Keratinocyte (primary cell): ENCODE measurements around the gene EPAS1.

Experiments used
- EZH2 ChIP-seq: IDR thresholded peaks from one replicate; pipeline ENCODE4 v1.6.1; 2012; ENCODE audit warnings: inconsistent platforms, mild to moderate bottlenecking, low read length, moderate library complexity
- TF ChIP-seq, protein P1 (sequence below), 3 experiments: IDR thresholded peaks in 1 of 3; conservative IDR thresholded peaks in 1 of 3; optimal IDR thresholded peaks in 1 of 3; 2 replicates in 2 of 3; 3 replicates in 1 of 3; pipeline versions ENCODE3 to v1.5.1; 2011; ENCODE audit warnings: low read length in 3 of 3, mild to moderate bottlenecking in 3 of 3, moderate library complexity in 2 of 3, control low read depth in 1 of 3, inconsistent platforms in 1 of 3; ENCODE audit not compliant: insufficient read depth in 2 of 3; ENCODE audit errors: extremely low read depth in 1 of 3

DNA sequence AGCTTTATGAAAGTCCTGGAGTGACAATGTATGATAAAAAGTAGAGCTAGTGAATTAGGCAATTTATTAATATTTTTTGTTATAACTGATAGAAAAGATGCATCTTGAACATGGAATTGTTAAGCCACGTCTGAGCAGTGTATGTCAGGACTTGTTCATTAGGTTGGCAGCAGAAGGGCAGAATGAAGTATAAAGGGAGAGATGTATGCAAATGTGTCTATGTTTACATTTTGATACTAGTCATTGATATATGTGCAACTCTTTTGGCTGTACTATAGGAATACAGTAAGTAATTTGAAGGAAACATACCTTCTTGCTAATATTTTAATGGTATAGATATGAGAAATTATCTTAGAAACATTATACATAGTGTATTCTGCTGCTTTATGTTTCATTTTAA lies 133.2 kb downstream of the EPAS1 start:
- TF ChIP-seq EZH2 = no peak
- TF ChIP-seq, protein P1, sequence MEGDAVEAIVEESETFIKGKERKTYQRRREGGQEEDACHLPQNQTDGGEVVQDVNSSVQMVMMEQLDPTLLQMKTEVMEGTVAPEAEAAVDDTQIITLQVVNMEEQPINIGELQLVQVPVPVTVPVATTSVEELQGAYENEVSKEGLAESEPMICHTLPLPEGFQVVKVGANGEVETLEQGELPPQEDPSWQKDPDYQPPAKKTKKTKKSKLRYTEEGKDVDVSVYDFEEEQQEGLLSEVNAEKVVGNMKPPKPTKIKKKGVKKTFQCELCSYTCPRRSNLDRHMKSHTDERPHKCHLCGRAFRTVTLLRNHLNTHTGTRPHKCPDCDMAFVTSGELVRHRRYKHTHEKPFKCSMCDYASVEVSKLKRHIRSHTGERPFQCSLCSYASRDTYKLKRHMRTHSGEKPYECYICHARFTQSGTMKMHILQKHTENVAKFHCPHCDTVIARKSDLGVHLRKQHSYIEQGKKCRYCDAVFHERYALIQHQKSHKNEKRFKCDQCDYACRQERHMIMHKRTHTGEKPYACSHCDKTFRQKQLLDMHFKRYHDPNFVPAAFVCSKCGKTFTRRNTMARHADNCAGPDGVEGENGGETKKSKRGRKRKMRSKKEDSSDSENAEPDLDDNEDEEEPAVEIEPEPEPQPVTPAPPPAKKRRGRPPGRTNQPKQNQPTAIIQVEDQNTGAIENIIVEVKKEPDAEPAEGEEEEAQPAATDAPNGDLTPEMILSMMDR (optimal IDR thresholded peaks at IDR 0.05 in 1 of 3, IDR thresholded peaks at IDR 0.05 in 1 of 3, conservative IDR thresholded peaks at IDR 0.05 in 1 of 3; ENCODE audit: extremely low read depth in 1 of 3, insufficient read depth in 2 of 3, low read length in 3 of 3) = no peak
